ENCODE measurements around the gene CES2.
"Not testable (repeated sequence)": the region's sequence is repeated elsewhere in the genome, so short reads cannot be mapped to it uniquely, and the experiment has no call there.

Gene CES2

GRCh38 chr16:66991545-66992077, 56.3 kb downstream of the CES2 start:
- DNase-seq: no peak

- DNase-seq: not testable (repeated sequence)
These were observed 58.2 kb downstream of the CES2 start for GRCh38 chr16:66993558-66993957.
